Panc1 (cell line): ENCODE data around the gene GRM4. TPM values are rescaled to one million over a fixed set of nuclear protein-coding genes. Genes with fewer than 3 reads are reported as not detected.

Experiments
- ATAC-seq: fragments of 200-7000 bp; cut with Tn5 transposase; 2 replicates; pipeline ENCODE4 v1.9.1; 2020; ENCODE audit warnings: mild to moderate bottlenecking, moderate library complexity
- BruUV-seq: library from RNA; stranded (reverse); fragments of 400-500 nt; replicated peaks from 2 replicates; lab custom pipeline; 2021; lab: Mats Ljungman, UMichigan
- CTCF ChIA-PET: fragments of 300-600 bp; sonication (Branson Sonifier 250); formaldehyde crosslinking; loops from one replicate; lab custom pipeline; 2022; ENCODE audit warnings: antibody characterized with exemption; lab: Charles Lee
- POLR2A ChIA-PET: fragments of 300-600 bp; sonication (Branson Sonifier 250); formaldehyde crosslinking; loops from one replicate; lab custom pipeline; 2022; ENCODE audit warnings: antibody characterized with exemption; lab: Charles Lee
- DNase-seq: peaks from one replicate; pipeline ENCODE4 v3.0.0-alpha.2; 2010; ENCODE audit warnings: low read depth, low spot score
- H3K27ac ChIP-seq: 2 replicates; pipeline ENCODE4 v1.5.1; 2011; ENCODE audit warnings: mild to moderate bottlenecking, low read length, inconsistent platforms
- H3K27me3 ChIP-seq: fragments of 200-500 bp; sonication (Bioruptor generic); 2 replicates; pipeline ENCODE4 v1.6.0; 2014; ENCODE audit warnings: low read length, inconsistent platforms; ENCODE audit not compliant: control insufficient read depth, insufficient read depth
- H3K36me3 ChIP-seq: fragments of 200-500 bp; sonication (Bioruptor generic); 2 replicates; pipeline ENCODE4 v1.5.1; 2014; ENCODE audit warnings: inconsistent platforms, mild to moderate bottlenecking, low read length, moderate library complexity; ENCODE audit not compliant: control insufficient read depth, insufficient read depth
- H3K4me1 ChIP-seq: 2 replicates; pipeline ENCODE4 v1.5.1; 2011; ENCODE audit warnings: inconsistent platforms, mild to moderate bottlenecking, low read length, moderate library complexity; ENCODE audit not compliant: control insufficient read depth, insufficient read depth
- H3K4me3 ChIP-seq, 2 experiments: 2 replicates each; pipeline ENCODE4 v1.5.1; 2011 to 2012; ENCODE audit warnings: low read depth in 2 of 2, low read length in 2 of 2, mild to moderate bottlenecking in 2 of 2, inconsistent platforms in 1 of 2, moderate library complexity in 1 of 2
- H3K9me3 ChIP-seq: fragments of 200-500 bp; sonication (Bioruptor generic); 2 replicates; pipeline ENCODE4 v1.5.1; 2014; ENCODE audit warnings: low read depth, mild to moderate bottlenecking, inconsistent platforms, low read length, moderate library complexity; ENCODE audit not compliant: control insufficient read depth, insufficient read depth
- CTCF ChIP-seq: fragments of 450-650 bp; IDR thresholded peaks from 2 replicates; pipeline ENCODE4 v1.5.1; 2017; ENCODE audit warnings: mild to moderate bottlenecking
- POLR2AphosphoS5 ChIP-seq: IDR thresholded peaks from 2 replicates; pipeline ENCODE4 v1.6.1; 2012; ENCODE audit warnings: mild to moderate bottlenecking, low read depth, low read length, moderate library complexity
- REST ChIP-seq, 2 experiments: IDR thresholded peaks; 2 replicates each; pipeline ENCODE4 v1.6.1; 2011 to 2012; ENCODE audit warnings: low read depth in 2 of 2, control low read depth in 1 of 2, low read length in 1 of 2, mild to moderate bottlenecking in 1 of 2, moderate library complexity in 1 of 2; ENCODE audit not compliant: insufficient read depth in 1 of 2
- SIN3A ChIP-seq: IDR thresholded peaks from 2 replicates; pipeline ENCODE4 v1.6.1; 2012; ENCODE audit warnings: low read depth, mild to moderate bottlenecking, low read length, moderate library complexity, borderline replicate concordance; ENCODE audit not compliant: insufficient read depth
- TCF7L2 ChIP-seq: IDR thresholded peaks from 2 replicates; pipeline ENCODE4 v1.6.1; 2011; ENCODE audit warnings: mild to moderate bottlenecking, low read depth, low read length, inconsistent platforms
- in situ Hi-C: cut with HindIII; loops from 2 replicates; pipeline ENCODE4 v1.10.0; 2016; ENCODE audit warnings: low sequenced_read_pairs, low pct_unique_long_range_greater_than_20kb
- intact Hi-C: fragments of 100-400 bp; cut with micrococcal nuclease; formaldehyde crosslinking; loops from one replicate; pipeline ENCODE4 v1.10.0; 2022; ENCODE audit not compliant: unreplicated experiment
- total RNA-seq: library from RNA; stranded (reverse); gene quantifications from one replicate; pipeline ENCODE4 v1.2.1, GENCODE V29; 2021; ENCODE audit not compliant: unreplicated experiment

The GRM4 gene
- total RNA-seq, 1 experiment from 2014 or later = 1.3 TPM

DNA sequence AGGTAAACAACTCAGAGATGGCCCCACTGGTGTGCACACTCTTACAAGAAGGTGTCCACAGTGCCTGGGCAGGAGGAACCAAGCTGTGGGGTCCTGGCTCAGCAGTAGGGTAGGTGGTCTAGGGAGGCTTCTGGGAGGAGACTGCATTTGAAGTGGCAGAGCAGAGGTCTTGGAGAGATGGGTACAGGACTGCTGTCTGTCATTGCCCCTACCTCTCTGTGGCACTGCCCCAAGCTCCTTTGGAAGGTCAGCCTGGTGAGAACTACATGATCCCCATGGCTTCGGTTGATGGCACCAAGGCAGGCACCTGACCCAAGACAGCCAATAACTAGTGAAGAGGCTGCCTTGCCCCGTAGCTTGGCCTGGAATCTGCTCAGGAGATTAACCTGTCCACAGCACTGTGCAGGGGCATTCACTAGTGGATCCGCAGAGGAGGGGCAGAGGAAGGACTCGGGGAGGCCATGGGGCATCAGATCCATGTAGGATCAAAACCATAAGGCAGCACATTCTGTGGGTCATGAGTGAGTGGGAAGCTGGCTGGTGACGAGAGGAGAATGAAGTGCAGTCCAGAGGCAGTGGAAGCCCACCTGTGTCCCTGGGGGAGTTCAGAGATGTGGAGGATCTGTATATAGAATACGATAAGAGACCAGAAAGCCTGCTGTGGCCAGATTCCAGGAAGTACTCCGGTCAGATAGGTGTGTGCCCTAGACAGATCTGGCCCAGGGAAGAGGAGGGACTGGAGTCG, 162.0 kb downstream of the GRM4 start:
- in situ Hi-C loops (no loop called here), intact Hi-C loops (no loop called here)
- TF ChIP-seq TCF7L2 (no peak), POLR2AphosphoS5 (no peak), SIN3A (no peak), CTCF (no peak)
- H3K36me3 ChIP-seq = no peaks in the 10 kb centered on the region
- ChIA-PET POLR2A (no interaction called here), CTCF (interaction anchor here (1.3 kb wide), 1 partner anchor 44 kb away, joined by 3 read pairs; no protein-coding TSS in a partner anchor)
- no peak overlapping the region for H3K27ac ChIP-seq
- H3K4me1 ChIP-seq = peaks cover 24% of the 10 kb centered on the region
- no peaks in the 10 kb centered on the region for H3K9me3 ChIP-seq
- no peaks in the 10 kb centered on the region for H3K27me3 ChIP-seq
- DNase-seq = no peak
- no peak for ATAC-seq
- BruUV-seq = no TSS peak
- H3K4me3 ChIP-seq = no peak overlapping the region

DNA sequence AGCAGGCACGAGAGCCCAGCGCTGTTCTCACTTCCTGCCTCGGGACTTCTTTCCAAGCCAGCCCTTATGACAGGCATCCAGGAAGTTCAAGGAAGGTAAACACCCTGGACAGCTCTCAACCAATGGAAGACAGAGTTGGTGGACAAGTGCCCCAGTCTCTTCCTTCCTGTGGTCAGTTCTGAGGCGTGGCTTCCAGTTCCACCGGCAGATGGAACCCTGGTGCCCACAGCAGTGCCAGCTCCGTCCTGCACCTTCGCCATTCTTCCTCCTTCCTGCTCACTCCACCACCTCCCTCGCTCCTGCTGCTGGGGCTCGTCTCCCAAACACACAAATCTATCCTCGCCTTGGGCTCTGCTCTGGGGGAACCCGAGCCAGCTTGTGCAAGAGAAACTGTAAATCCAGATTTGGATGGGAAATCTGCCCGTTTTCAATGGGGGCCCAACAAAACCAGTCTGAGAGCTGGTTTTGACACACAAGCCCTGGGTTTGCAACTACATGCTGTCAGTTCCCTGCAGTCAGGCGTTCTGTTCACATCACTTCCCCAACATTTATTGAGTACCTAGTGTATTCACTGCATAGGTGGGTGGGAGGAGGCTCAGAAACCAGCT, 162.7 kb downstream of the GRM4 start:
- peaks cover 18% of the 10 kb centered on the region for H3K4me1 ChIP-seq
- H3K4me3 ChIP-seq = no peak overlapping the region
- no peaks in the 10 kb centered on the region for H3K36me3 ChIP-seq
- intact Hi-C loops = no loop called here
- DNase-seq (no peak), ATAC-seq (0 out of 2 replicates have a peak, but pooled peaks have one; percentile 35)
- H3K9me3 ChIP-seq = no peaks in the 10 kb centered on the region
- H3K27ac ChIP-seq = no peak overlapping the region
- H3K27me3 ChIP-seq = no peaks in the 10 kb centered on the region
- ChIA-PET CTCF (interaction anchor here (1.3 kb wide), 1 partner anchor 44 kb away, joined by 3 read pairs; no protein-coding TSS in a partner anchor), POLR2A (no interaction called here)
- in situ Hi-C loops = no loop called here
- no TSS peak for BruUV-seq
- no peak for TF ChIP-seq POLR2AphosphoS5
- peak; percentile 49 to 73; a peak in 2 of 4 replicates for TF ChIP-seq REST (IDR thresholded peaks at IDR 0.05; ENCODE audit: insufficient read depth in 1 of 2, low read depth in 2 of 2, low read length in 1 of 2)

- no peak for DNase-seq
- Histone ChIP-seq H3K27ac (no peak overlapping the region), H3K36me3 (no peaks in the 10 kb centered on the region), H3K9me3 (no peaks in the 10 kb centered on the region), H3K27me3 (no peaks in the 10 kb centered on the region), H3K4me3 (no peak overlapping the region), H3K4me1 (peaks cover 4% of the 10 kb centered on the region; the same call in 1 of the 2 replicates)
- in situ Hi-C loops = no loop called here
- intact Hi-C loops = no loop called here
- ChIA-PET POLR2A (no interaction called here), CTCF (interaction anchor here (0.6 kb wide), 1 partner anchor 507 kb away, joined by 4 read pairs; no protein-coding TSS in a partner anchor)
- TF ChIP-seq TCF7L2 = no peak
- TF ChIP-seq REST (IDR thresholded peaks at IDR 0.05; ENCODE audit: insufficient read depth in 1 of 2, low read depth in 2 of 2, low read length in 1 of 2) = no peak
- TF ChIP-seq SIN3A = no peak
- no peak for TF ChIP-seq POLR2AphosphoS5
- no peak for TF ChIP-seq CTCF
- no TSS peak for BruUV-seq
- no peak for ATAC-seq
Observed at GRCh38 chr6:33981861-33982260, 164.0 kb downstream of the GRM4 start.
